ENCODE measurements around the gene POLQ. TPM values are rescaled to one million over a fixed set of nuclear protein-coding genes. Genes with fewer than 3 reads are reported as not detected.

POLQ gene
- total and polyA plus RNA-seq, 2 of the 8 experiments (the other 6 are each of a cell fraction or from before 2014, with no cell fraction given), result 3.6 to 15.3 TPM

DNA sequence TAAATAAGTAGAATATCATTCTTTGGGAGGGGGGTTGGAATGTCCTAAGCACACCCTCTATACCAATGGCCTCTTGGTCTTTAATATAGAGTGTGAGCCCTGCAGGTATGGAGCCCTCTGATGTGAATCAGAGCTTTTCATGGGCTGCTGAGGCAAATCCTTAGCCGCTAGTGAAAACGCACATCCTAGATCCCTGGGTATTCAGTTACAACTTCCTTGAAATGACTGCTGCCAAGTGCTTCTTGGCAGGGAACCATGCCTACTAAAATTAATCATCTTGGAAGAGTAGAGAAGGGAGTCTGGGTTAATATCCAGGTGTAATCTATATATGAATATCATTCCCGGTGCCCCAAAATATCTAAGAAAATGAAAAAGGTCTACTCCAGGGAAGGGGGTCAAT, 109.1 kb downstream of the POLQ start (continued):
- TF ChIP-seq NRF1 (IDR thresholded peaks at IDR 0.05; ENCODE audit: low read depth, low read length), result no peak
- TF ChIP-seq, protein P1, sequence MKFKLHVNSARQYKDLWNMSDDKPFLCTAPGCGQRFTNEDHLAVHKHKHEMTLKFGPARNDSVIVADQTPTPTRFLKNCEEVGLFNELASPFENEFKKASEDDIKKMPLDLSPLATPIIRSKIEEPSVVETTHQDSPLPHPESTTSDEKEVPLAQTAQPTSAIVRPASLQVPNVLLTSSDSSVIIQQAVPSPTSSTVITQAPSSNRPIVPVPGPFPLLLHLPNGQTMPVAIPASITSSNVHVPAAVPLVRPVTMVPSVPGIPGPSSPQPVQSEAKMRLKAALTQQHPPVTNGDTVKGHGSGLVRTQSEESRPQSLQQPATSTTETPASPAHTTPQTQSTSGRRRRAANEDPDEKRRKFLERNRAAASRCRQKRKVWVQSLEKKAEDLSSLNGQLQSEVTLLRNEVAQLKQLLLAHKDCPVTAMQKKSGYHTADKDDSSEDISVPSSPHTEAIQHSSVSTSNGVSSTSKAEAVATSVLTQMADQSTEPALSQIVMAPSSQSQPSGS (IDR thresholded peaks at IDR 0.05; ENCODE audit: low read length), result no peak
- TF ChIP-seq SUZ12 (IDR thresholded peaks at IDR 0.05; ENCODE audit: low read length), result no peak
- no peak for TF ChIP-seq TAF1 (IDR thresholded peaks at IDR 0.05; ENCODE audit: low read depth, low read length)
- no peak for TF ChIP-seq TCF12 (IDR thresholded peaks at IDR 0.05; ENCODE audit: low read depth, low read length)
- no peak for TF ChIP-seq KDM4A (IDR thresholded peaks at IDR 0.05; ENCODE audit: low read depth, low read length, severe bottlenecking)
- no peak for TF ChIP-seq SRF (IDR thresholded peaks at IDR 0.05; ENCODE audit: low read depth, low read length)
- no peak for TF ChIP-seq CTBP2 (IDR thresholded peaks at IDR 0.05; ENCODE audit: borderline replicate concordance, insufficient read depth, insufficient read length, low read length)
- no peak for TF ChIP-seq RFX5 (IDR thresholded peaks at IDR 0.05; ENCODE audit: borderline replicate concordance, low read depth, low read length)
- no peak for TF ChIP-seq KDM5A (IDR thresholded peaks at IDR 0.05; ENCODE audit: low read length)
- TF ChIP-seq BRCA1 (IDR thresholded peaks at IDR 0.05; ENCODE audit: low read depth, low read length), result no peak
- no peak for TF ChIP-seq KDM1A (IDR thresholded peaks at IDR 0.05; ENCODE audit: borderline replicate concordance, low read length)
- no peak for TF ChIP-seq HDAC6 (IDR thresholded peaks at IDR 0.05; ENCODE audit: low read depth, low read length)
- TF ChIP-seq GABPA (IDR thresholded peaks at IDR 0.05; ENCODE audit: borderline replicate concordance, insufficient read depth, low read length), result no peak
- TF ChIP-seq SIN3A (conservative IDR thresholded peaks at IDR 0.05 in 1 of 2, IDR thresholded peaks at IDR 0.05 in 1 of 2; ENCODE audit: low read depth in 1 of 2, low read length in 2 of 2), result no peak
- TF ChIP-seq TBP (IDR thresholded peaks at IDR 0.05; ENCODE audit: low read depth, low read length), result no peak
- TF ChIP-seq RNF2 (IDR thresholded peaks at IDR 0.05; ENCODE audit: borderline replicate concordance, low read depth, low read length, missing control alignments, poor library complexity, severe bottlenecking), result no peak
- no peak for TF ChIP-seq POLR2A (IDR thresholded peaks at IDR 0.05; ENCODE audit: control extremely low read depth in 1 of 2, low read depth in 2 of 2, low read length in 2 of 2)
- TF ChIP-seq, protein P2, sequence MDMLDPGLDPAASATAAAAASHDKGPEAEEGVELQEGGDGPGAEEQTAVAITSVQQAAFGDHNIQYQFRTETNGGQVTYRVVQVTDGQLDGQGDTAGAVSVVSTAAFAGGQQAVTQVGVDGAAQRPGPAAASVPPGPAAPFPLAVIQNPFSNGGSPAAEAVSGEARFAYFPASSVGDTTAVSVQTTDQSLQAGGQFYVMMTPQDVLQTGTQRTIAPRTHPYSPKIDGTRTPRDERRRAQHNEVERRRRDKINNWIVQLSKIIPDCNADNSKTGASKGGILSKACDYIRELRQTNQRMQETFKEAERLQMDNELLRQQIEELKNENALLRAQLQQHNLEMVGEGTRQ (IDR thresholded peaks at IDR 0.05; ENCODE audit: low read length), result no peak
